HepG2 (cell line): Measurements from ENCODE around the gene DISP1.

ENCODE experiments used
- ELF1 ChIP-seq: sonication (generic); formaldehyde crosslinking; IDR thresholded peaks from 2 replicates; pipeline ENCODE4 v1.4.0; 2020; ENCODE audit warnings: missing genetic modification reagents
- NBN ChIP-seq: fragments of 450-650 bp; conservative IDR thresholded peaks from 2 replicates; pipeline ENCODE4 v1.6.1; 2017

DNA sequence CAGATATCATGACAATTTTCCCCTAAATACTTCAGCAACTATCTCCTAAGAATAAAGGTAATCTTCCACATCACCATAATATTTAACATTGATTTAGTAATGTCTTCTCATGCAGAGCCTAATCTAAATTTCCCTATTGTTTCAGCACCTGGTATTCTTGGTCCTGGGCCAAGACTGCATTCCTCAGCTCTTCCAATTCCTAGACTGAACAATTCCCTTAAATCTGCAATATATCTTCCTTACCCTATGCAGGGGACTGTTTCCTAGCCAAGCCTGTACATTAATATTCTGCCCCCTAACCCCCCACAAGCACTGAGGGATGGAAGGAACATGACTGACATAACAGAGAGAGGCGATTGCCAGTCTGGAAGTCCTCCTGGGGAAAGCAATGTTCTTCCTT is 28.7 kb upstream of the DISP1 start:
- TF ChIP-seq NBN (no peak), ELF1 (CRISPR knock-in tag) (no peak)
